ENCODE results near the gene OLFM2.

DNA sequence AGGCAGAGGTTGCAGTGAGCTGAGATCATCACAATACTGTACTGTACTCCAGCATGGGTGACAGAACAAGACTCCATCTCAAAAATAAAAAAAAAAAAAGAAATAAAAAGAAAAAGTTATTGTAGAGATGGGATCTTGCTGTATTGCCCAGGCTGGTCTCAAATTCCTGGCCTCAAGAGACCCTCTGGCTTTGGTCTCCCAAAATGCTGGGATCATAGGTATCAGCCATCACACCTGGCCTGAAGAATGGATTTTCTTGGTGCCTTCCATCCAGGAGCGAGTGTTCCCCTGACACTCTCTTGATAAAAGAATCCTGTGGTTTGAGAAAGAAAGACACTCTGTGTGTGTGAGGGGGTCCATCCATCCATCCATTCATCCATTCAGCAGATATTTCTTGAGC, 4.7 kb downstream of the OLFM2 start:
- TF ChIP-seq, protein P1, sequence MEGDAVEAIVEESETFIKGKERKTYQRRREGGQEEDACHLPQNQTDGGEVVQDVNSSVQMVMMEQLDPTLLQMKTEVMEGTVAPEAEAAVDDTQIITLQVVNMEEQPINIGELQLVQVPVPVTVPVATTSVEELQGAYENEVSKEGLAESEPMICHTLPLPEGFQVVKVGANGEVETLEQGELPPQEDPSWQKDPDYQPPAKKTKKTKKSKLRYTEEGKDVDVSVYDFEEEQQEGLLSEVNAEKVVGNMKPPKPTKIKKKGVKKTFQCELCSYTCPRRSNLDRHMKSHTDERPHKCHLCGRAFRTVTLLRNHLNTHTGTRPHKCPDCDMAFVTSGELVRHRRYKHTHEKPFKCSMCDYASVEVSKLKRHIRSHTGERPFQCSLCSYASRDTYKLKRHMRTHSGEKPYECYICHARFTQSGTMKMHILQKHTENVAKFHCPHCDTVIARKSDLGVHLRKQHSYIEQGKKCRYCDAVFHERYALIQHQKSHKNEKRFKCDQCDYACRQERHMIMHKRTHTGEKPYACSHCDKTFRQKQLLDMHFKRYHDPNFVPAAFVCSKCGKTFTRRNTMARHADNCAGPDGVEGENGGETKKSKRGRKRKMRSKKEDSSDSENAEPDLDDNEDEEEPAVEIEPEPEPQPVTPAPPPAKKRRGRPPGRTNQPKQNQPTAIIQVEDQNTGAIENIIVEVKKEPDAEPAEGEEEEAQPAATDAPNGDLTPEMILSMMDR (IDR thresholded peaks at IDR 0.05; ENCODE audit: low read depth, low read length) = no peak
- no peak for TF ChIP-seq EZH2phosphoT487 (IDR thresholded peaks at IDR 0.05; ENCODE audit: low read depth)
